NK-92 treated with Interleukin-12 subunit alpha and Interleukin-12 subunit beta, amount 100 ng/mL, for 24 hours (cell line): ENCODE measurements around the gene CSMD2.

Experiments used
- DNase-seq: peaks from one replicate; lab custom pipeline; 2025; lab: John Stamatoyannopoulos, UW

The CSMD2 gene

DNA sequence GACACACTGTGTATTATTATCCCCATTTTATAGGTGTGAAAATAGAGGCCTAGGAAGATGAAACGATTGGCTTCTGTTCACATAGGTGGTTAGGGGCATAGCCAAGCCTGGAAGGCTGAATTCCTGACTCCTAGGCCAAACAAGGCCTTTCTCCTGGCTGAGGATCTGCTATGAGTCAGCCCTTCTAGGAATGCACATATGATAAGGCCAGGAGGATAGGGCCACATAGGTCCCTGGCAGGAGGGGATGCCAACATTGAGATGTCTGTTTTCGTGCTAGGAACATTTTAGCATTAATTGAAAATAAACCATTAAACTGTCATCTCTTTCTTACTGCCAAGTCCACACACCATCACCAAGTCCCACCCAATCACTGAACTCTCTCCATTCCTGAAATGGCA is 9.2 kb downstream of the CSMD2 start:
- DNase-seq: no peak

GRCh38 chr1:34153246-34153645 is 11.8 kb downstream of the CSMD2 start:
- no peak for DNase-seq

- DNase-seq: no peak
These were observed 15.5 kb downstream of the CSMD2 start for GRCh38 chr1:34149501-34149900.

DNA sequence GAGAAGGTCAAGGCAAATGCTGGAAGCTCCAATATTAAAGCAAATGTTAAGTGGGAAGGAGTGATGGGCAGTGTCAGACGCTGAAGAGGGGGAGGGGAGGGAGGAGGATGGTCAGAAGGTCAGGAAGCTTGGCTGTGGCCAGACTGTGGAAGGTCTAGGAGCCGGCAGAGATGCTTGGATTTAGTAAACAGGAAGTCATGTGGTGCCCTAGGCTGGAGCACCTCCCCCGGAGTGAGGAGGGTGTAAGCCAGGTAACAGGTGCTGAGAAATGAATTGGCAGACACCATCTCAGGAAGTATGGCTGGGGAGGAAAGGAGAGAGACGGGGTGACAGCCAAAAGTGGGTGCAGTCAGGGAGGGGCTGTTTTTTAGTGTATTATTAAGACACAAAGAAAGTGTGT is 17.7 kb downstream of the CSMD2 start:
- DNase-seq: no peak

- no peak for DNase-seq
These were observed 20.3 kb downstream of the CSMD2 start for GRCh38 chr1:34144766-34145165.

DNA sequence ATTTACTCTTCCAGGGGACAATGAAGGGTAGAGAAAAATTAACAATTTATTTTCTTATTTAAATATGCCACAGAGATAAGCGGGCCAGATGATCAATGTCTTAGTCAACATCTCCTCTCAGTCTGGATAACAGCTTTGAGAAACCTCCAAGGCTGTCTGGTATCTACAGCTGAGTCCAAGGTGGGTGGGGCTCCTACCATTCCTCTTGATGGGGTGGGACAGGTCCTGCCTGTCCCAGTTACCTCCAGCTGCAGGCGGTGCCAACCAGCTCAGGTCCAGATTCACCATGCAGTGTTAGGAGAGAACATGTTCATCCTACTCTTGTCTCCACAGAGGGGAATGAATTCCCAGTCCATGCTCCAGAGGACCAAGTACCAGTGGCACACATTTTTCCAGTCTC is 21.1 kb downstream of the CSMD2 start:
- no peak for DNase-seq

GRCh38 chr1:34140011-34140676 is 24.9 kb downstream of the CSMD2 start:
- DNase-seq: no peak

GRCh38 chr1:34137411-34137810 is 27.6 kb downstream of the CSMD2 start:
- no peak for DNase-seq

- DNase-seq: no peak
These were observed 32.9 kb downstream of the CSMD2 start for GRCh38 chr1:34132161-34132420.

DNA sequence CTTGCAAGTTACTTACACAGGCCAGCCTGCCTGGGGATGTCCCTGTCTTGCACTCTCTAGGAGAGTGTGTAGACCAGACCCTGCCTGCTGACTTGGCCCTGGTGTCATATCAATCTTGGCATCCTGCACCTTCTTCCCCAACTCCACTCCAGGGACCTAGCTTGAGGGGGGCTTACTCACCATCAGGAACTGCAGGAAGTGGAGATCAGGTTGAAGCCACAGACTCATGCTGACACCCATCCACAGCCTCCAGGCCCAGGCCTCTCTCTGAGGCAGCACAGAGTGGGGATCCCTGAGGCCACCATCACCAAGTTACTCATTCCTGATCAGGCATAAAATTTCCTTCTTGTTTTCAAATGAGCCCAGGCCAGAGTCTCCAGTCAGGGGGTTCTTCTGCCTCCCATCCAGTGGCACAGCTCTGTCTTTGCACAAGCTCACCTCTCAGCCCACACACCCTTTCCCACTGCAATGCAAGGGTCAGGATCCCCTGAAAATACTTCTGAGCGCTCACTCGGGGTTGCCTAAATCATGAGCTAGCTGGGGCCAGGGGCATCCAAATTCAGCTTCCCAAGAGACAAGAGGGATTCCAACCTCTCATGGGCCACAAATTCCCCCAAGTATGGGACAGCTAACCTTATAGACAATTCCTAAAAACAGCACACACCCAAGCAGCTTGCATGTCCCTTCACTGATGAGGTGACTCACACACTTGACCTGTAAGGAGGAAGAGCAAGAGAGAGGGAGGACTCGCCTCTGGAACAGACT is 33.5 kb downstream of the CSMD2 start:
- no peak for DNase-seq

DNA sequence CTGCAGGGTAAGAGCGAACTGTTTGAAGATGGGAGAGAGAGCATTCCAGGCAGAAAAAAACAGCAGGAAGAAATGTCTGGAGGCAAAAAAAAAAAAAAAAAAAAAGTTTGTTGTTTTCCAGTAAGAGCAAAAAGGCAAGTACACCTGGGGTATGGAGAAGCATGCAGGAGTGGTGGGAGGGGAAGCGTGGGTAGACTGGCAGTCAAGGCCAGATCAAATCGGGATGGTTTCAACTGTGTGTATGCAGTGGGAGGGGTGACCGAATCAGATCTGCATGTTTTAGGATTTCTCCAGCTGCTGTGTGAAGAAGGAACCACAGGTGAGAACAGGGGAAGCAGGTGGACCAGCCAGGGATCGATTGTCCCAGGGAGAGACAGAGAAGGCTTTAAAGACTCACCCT is 34.7 kb downstream of the CSMD2 start:
- DNase-seq: no peak

GRCh38 chr1:34129630-34130029 is 35.4 kb downstream of the CSMD2 start:
- DNase-seq: no peak

GRCh38 chr1:34128186-34128889 is 36.7 kb downstream of the CSMD2 start:
- no peak for DNase-seq

- DNase-seq: no peak
These were observed 37.7 kb downstream of the CSMD2 start for GRCh38 chr1:34127006-34128000.

DNA sequence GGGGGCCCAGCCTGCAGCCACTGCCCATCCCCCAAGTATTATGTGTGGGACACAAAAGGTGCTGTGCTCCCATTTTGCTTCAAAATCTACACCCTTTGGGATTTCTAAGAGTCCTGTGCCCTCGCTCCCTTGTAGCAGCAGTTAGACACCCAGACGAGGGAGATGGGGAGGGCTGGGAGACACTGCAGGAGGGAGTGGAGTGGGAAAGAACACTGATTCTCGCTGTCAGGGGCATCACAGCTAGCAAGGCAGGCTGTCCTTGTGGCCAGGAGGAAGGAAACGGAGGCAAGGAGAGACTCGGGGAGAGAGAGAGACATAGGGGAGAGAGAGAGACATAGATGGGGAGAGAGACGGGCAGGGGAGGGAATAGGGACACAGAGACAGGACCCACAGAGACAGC is 38.5 kb downstream of the CSMD2 start:
- DNase-seq: no peak

DNA sequence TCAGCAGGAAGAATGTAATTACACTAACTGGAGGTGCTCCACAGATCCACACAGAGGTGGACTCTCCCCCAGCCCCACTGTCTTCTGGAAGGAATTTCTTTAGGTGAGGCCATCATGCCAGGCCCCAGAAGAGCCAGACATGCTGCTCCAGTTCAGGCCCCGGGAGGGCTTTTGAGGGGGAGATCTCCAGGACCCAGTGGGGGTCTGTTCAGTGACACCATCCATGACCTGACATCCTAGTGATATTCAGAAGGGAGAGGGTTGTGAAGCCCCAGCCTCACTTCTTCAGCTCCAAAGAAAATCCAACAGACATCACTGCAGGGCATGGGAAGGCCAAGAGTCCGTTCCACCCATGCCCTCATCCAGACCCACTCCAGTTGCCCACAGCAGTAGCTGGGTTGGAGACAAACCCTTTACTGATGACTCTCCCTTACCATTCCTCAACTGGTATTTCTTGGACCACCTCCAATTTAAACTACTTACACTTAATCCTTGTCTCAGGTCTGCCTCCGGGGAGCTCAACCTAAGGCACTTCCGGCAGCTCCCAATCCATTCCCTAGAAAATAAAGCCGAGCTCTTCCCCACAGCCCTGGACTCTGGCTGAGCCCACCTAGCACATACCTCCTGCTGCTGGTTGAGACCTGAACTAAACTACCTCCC is 39.2 kb downstream of the CSMD2 start:
- no peak for DNase-seq

DNA sequence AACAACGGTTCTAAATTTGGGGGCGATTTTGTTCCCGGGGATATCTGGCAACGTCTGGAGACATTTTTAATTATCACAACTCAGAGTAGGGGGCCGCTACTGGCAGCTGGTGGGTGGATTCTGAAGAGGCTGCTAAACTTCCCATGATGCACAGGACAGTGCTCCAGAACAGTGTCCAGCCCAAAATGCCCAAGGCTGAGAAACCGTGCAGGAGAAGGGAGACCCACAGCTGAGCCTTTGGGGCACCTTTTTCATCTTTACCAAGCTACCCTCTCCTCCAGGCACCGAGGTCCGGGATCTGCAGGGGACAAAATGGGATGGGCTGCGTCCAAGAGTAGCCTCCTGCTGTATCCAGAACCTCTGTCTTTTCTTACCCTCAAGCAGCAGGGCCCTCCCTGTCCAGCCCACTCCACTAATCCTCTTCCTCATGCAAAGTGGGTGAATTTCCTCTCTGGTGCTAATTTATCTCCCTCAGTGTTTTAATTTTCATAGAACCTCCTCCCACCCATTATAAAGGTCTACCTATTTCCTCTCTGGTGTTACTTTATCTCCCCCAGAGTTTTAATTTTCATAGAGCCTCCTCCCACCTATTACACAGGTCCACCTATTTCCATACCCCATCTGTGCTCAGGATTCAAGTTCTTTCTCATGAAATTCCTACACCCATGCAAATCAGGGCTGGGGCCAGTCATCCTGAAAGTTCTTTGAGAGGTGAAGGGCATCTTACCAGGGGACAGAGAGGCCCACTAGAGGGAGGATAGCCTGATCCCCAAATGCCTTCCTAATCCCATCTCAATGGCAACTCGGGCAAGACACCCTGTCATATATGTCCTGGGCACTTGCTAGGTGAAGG is 42.7 kb downstream of the CSMD2 start:
- DNase-seq: no peak

GRCh38 chr1:34115233-34115632 is 49.8 kb downstream of the CSMD2 start:
- DNase-seq: no peak

DNA sequence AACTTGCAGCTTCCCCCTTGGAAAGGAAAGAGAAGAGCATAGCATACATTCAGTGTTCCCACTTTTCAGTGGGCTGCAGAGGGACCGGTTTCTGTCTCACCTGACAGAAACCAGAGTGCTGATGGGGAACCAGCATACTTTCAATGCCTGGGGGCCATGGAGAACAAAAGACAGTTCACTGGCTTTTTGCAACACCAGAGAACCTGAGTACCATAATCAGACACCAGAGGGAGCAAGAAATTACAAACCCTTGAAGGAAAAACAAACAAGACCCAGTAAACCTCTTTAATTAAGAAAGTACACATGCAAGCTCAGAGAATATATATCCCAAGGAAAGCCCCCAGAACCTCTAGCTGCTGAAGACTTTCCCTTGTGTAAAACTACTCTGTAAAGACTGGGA is 51.1 kb downstream of the CSMD2 start:
- DNase-seq: no peak

- DNase-seq: no peak
These were observed 51.7 kb downstream of the CSMD2 start for GRCh38 chr1:34113362-34113761.

- no peak for DNase-seq
These were observed 56.3 kb downstream of the CSMD2 start for GRCh38 chr1:34108711-34109110.
